Nucleus accumbens (tissue), 56 donors: ENCODE results near the gene CES3.

Source experiments
- DNase-seq, 56 donors: peaks; one replicate each; lab custom pipeline; 2025; lab: John Stamatoyannopoulos, UW

The CES3 gene

GRCh38 chr16:66926171-66926947 lies 34.7 kb upstream of the CES3 start:
- peak in 19 of 56 donors; percentile 10 to 61 (median 23) for DNase-seq

DNA sequence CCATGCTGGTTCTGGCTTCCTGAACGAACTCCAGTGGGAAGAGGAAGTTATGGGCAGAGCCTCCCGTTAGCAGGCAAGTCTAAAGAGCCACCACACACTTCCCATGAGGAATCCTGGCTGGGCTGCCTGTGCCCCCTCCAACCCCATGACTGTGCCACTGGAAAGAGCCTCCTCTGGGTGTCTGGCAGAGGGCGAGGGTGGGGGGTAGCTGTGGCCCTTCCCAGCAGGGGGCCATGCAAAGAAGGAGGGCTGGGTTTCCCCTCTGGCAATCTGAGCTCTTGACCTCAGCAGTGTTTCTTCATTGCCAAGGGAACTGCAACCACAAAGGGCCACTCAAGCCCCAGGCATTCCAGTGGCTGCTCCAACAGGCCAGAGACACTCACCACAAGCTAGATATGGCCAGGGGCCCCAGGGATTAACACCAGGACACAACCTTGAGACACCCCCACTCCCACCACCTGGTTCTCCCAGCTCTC lies 34.1 kb upstream of the CES3 start:
- DNase-seq = peak in 3 of 56 donors; percentile 11 to 33 (median 25)

- DNase-seq = peak in 2 of 56 donors; percentile 7 to 55
These were observed 33.0 kb upstream of the CES3 start for GRCh38 chr16:66927918-66928649.

DNA sequence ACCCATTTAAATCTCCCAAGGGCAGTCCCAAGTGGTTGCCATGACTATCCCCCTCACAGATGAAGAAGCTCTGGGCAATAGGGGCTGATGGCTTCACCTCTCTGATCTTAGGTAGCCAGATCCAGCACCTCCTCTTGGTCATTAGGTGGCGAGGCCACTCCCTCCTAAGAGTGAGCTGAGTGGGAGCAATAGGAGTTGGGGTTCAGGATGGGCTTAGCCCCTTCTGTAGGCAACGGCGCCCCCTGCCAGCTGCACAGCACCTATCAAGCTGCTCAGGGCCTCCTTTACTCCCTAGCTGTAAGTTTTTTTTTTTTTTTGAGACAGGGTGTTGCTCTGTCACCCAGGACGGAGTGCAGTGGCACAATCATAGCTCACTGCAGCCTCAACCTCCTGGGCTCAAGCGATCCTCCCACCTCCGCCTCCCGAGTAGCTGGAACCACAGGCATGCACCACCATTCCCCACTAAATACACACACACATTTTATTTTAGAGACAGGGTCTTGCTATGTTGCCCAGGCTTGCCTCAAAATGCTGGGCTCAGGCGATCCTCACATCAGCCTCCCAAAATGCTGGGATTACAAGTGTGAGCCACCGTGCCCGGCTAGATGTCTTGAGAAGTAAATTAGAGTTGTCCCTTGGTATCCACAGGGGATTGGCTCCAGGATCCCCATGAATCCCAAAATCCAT lies 32.2 kb upstream of the CES3 start:
- DNase-seq = peak in 2 of 56 donors; percentile 23 to 33

DNA sequence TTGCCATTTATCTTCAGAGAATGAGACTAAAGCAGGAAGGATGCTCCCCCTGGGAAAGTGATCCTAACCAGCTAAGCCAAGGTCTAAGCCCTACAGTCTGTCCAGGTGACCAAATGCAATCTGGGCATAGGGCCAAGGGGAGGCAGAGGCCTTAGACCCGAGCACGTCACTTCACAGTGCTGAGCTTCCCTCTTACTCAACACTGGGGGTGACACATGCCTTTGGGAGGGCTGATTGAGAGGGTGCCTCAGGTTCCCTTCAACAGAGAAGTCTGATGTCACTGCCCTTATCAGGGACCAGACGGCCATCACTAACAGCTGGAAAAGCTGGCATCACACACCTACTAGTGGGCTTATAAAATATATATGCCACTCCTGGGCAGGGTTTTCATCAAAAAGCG lies 30.9 kb upstream of the CES3 start:
- no peak for DNase-seq

DNA sequence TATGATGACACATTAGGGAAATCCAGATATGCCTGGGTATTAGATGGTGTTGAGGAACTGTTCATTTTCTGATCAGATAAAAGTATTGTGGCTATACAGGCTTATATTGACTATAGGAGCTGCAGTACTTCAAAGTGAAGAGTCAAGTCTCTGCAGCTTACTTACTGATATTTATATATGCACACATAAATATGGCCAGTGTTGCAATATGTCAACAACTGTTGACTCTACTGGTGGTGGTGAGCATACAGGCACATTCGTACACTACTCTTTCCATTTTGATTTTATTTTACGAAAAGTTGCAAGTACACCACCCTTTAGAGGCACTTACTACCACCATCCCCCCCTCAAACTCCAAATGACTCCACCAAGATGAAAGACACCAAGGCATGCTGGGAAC lies 29.4 kb upstream of the CES3 start:
- no peak for DNase-seq

DNA sequence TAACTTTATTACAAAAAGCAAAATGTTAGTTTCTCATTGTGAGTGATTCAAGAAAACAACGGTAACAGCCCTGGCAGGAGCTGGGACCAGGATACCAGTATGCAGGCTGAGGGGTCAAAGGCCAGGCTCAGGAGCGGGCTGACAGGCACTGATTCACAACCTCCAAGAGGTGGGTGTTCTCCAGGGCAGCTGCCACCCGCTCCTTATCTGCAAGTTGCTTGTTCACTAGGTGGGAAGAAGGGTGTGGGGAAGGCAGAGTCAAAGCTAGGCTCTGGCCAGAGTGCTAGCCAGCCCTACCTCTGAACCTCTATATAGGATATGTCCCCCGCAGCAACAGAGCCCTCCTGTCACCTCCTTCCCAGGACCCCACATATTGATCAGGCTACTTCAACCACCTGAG lies 29.0 kb upstream of the CES3 start:
- no peak for DNase-seq

DNA sequence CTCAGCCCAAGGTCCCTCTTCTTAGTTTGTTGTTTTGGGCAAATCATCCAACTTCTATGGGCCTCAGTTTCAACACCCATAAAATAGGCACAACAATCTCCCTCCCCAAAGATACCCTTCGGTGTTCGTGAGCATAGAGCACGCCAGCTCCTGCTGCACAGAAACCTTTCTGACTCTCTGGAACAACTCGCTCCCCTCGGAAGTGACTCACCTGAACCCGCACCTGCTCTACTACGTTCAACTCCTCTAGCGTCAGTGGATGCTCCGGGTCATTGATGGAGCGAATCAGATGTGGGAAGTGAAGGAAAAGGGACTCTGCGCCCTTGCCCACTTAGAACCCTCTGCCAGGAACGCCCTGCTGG lies 27.3 kb upstream of the CES3 start:
- DNase-seq = peak in 8 of 56 donors; percentile 31 to 74 (median 68)

DNA sequence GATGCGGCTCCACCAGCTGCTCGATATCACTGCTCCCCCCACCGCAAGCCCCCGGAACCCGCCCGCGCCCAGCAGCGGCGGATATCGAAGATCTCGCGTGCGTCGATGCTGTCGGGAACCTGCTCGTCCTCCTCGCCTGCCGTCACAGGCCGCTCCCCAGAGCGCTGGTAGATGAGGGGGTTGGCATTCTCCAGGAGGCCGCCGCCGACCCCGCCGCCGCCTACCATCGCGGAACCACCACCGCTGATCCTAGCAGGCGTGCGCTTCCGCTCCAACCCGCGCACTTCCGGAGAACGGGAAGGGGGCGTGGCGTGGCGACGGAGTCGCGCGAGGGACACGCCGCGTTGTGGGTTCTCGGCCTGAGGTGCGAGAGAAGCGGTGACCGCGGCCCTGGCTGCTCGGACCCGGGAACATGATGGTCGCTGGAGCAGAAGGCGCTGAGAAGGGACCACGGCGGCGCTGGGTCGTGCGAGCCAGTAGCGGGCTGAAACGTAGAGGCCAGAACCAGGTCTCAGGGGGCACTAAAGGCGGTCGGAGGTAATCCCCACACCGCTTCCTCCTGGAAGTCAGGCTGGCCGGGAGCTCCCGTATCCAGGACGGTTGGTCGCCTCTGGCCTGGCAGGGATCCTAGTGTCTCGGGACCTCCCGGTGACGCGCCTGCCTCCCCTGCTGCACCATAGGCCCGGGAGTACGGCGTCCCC lies 26.8 kb upstream of the CES3 start, which contains the start of gene CIAO2B:
Gene CIAO2B (minus strand): TSS at position 265 of the 701 bp plus-strand sequence. CDS start 38 bp downstream, at position 227.
- DNase-seq = peak in 55 of 56 donors; percentile 27 to 92 (median 80)

GRCh38 chr16:66934839-66935313 lies 26.2 kb upstream of the CES3 start:
- peak in 5 of 56 donors; percentile 15 to 45 (median 37) for DNase-seq

DNA sequence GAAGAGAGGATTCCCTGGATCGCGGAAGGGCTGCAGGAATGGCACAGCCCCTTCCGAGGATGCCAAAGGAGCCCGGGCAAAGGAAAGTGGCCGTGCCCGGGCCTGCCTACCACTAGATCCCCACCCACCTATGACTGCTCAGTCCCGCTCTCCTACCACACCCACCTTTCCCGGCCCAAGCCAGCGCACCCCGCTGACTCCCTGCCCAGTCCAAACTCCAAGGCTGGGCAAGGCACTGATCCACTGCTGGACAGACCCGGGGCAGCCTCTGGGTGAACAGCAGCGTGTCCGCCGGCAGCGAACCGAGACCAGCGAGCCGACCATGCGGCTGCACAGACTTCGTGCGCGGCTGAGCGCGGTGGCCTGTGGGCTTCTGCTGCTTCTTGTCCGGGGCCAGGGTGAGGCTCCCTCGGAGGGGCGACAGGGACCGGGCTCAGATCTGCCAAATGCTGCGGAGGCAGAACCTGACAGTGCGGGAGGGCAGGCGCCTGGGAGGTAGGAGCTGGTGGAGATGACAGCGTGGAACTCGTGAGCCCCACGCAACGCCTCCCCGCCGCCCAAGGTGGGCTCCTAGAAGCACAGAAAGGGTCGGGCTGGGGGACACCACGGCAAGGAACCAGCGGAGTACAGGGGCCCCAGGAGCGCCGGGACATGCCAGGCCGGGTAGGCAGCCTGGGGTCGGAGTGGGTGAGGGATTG lies 25.6 kb upstream of the CES3 start, which contains the start of gene CES2:
Gene CES2 (plus strand): TSS at position 203 of the 698 bp plus-strand sequence. CDS start 120 bp downstream, at position 323.
- peak in 7 of 56 donors; percentile 10 to 45 (median 24) for DNase-seq

DNA sequence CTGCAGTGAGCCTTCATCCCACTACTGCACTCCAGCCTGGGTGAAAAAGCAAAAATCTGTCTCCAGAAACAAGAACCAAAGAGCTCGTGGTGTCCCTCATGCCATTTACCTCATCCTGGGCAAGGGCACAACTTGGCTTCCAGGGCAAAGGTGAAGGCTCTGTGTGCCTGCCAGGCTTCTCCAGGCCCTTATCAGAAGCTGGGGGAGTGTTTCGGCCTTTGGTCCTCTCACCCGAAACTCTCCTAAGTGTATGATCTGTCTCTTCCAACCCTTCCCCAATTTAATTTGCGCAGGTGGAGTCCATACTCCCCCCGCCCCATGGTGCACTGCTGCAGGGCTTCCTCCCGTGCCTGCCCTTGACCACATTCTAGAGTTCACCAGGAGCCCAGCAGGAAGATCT lies 24.6 kb upstream of the CES3 start:
- DNase-seq = no peak

GRCh38 chr16:66936889-66937554 lies 24.0 kb upstream of the CES3 start:
- no peak for DNase-seq

GRCh38 chr16:66937725-66938337 lies 23.2 kb upstream of the CES3 start:
- DNase-seq = no peak

GRCh38 chr16:66939366-66939765 lies 21.7 kb upstream of the CES3 start:
- DNase-seq = no peak

DNA sequence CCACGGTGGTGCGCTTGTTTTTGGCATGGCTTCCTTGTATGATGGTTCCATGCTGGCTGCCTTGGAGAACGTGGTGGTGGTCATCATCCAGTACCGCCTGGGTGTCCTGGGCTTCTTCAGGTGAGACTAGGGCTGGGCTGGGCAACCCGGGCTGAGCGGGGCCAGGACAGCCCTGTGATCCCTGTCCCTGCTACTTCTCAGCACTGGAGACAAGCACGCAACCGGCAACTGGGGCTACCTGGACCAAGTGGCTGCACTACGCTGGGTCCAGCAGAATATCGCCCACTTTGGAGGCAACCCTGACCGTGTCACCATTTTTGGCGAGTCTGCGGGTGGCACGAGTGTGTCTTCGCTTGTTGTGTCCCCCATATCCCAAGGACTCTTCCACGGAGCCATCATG lies 20.8 kb upstream of the CES3 start:
- no peak for DNase-seq

DNA sequence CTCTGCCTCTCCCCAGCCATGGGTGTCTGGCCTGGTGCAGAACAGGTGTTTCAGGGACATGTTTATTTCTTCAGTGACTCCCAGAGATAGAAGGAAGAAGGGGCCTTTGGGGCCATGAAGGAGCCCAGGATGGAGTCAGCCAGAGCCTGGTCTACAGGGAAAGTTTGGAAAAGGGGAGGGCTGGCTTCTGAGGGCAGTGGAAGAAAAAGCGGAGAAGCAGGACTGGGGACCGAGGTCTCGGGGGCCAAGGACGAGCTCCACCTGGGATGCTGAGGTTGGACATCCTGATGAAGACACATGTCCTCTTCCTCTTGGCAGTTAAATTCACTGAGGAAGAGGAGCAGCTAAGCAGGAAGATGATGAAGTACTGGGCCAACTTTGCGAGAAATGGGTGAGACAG lies 18.1 kb upstream of the CES3 start:
- no peak for DNase-seq

- no peak for DNase-seq
These were observed 17.5 kb upstream of the CES3 start for GRCh38 chr16:66943426-66944053.
